Fibroblast of skin of back (primary cell): ENCODE measurements around the gene CCNK.

Experiments
- DNase-seq: peaks from one replicate; pipeline ENCODE4 v3.0.0-alpha.2; 2013

Gene CCNK

DNA sequence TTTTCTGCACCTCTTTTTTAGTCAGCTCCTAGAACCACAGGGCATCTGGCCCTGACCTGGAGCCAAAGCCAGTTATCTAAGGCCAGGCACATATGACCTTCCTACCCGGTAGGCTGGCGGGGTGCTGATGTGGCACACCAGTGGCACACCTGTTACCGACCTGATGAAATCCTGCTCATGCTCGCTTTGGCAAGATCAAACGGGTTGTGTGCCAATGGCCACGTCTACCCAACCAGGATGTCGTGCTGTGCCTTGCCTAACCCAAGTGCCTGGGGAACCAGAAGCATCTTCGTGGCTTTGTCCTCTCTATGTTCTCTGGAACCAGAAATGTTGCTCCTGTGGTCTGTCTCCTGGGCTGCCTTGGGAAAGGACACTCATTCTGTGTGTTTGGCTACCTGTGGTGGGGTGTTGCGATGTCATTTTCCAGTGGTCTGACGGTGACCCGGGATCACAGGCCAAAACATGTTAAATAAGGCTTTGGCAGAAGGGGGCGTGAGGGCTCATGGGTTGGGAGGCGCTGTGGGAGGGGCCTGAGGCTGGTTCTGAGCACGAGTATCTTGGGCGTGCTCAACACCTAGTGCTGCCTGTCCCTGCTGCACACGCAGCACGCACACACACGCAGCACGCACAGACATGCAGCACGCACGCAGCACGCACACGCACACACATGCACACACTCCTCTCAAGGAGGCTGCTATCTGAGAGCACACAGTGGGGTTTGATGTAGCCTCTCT is 27.9 kb downstream of the CCNK start:
- DNase-seq, result no peak

DNA sequence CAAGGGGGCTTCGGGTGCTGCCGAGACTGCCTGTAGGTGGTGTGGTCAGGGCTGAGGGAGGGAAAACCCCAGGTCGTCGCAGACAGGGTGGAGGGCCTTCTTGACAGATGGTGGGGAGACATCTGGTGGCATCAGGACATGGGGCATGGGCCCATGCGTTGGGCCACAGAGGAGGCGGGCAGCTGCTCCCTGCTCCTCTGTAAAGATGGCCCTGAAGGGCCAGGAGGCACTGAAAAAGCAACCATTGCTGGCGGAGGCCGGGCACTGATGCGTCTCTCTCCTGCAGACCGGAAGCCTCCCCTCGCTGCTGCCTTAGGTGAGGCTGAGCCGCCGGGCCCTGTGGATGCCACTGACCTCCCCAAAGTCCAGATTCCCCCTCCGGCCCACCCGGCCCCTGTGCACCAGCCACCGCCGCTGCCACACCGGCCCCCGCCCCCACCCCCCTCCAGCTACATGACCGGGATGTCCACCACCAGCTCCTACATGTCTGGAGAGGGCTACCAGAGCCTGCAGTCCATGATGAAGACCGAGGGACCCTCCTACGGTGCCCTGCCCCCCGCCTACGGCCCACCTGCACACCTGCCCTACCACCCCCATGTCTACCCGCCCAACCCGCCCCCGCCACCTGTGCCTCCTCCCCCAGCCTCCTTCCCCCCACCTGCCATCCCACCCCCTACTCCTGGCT is 28.8 kb downstream of the CCNK start:
- DNase-seq, result no peak

DNA sequence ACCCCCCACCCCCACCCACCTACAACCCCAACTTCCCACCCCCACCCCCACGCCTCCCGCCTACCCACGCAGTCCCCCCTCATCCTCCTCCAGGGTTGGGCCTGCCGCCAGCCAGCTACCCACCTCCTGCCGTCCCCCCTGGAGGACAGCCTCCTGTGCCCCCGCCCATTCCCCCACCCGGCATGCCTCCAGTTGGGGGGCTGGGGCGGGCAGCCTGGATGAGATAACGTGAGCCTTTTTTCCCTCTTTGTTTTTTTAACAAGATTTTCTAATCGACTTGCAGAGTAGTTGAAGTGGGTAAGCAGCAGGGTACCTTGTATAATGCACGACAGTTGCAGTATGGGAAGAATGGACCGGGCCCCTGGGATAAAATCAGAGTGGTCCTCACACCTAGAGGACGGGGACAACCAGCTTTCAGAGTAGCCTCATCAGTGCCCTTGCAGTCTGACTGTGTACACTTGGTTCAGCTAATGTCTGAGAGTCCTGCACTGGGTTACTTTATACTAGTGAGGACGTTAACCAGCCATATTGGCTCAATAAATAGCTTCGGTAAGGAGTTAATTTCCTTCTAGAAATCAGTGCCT is 29.4 kb downstream of the CCNK start:
- DNase-seq, result no peak

DNA sequence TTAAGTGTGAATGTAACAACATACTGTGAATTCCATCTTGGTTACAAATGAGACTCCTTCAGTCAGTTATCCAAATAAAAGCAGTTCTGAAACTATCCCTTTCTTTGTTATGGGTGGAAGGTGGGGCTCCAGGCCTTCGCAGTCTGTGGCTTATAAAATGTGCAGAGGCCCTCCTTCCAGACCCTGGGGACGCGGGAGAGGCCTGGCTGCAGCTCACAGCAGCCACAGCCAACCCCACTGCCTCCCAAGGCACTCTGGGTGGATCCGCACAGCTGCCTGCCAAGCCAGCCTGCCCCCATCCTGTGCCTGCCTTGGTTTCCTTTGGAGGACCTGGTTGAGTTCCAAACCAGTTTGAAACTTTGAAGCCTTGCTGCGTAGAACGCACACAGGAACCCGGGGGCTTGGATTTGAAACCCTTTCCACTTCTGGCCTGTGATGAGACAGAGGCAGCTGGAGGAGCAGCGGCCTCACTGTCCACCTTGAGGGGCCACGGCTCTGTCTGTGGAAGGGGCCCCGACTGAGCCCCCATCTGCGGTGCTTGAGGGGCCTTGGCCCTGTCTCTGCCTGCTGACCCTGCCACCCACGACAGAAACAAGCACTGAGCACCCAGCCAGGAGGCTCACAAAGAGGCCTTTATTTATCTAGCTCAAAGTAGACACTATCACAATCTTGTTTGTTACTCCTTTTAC is 30.4 kb downstream of the CCNK start:
- DNase-seq, result peak; percentile 94

DNA sequence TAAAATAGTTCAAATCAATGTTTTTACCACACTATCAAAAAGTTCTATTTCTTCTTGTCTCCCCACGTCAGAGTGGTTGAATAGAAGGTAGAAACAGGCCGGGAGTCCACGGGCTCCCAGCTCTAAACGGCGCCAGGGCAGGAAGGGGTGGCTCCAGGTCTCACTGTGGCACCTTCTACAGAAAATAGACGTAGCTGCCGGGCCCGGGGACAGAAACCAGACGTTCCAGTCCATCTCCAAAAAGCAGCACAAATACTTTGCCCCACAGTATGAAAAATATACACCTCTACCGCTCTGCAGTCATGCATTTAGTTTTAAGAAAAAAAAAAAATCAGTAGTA is 30.9 kb downstream of the CCNK start:
- no peak for DNase-seq

DNA sequence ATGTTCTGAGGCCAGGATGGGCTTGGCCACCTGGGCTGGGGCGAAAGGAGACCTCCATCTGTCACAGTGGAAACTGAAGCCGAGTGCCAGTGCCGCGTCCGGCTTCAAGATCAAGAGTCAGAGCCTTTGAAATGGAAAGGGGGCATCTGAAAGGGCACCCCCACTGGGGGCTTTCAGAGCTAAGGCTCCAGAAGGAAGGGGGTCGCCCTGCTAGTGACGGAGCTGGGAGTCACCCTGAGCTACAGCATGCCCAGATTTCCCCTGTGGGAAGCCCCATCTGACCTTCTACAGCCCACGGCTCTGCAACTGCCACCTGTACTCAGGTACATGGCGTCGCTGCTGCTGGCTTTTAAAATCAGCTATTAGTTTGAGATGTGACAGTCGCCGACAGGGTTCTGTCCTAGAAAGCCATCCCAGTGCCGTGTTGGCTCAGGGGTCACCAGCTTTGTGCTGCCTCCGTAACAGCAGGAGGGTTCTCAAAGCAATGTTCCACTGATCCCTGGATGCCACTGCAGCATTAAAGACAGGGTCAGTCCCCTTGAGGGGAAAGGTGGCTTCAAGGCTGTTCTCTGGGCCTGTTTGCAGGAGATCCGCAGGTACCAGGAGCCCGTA is 31.5 kb downstream of the CCNK start:
- no peak for DNase-seq

DNA sequence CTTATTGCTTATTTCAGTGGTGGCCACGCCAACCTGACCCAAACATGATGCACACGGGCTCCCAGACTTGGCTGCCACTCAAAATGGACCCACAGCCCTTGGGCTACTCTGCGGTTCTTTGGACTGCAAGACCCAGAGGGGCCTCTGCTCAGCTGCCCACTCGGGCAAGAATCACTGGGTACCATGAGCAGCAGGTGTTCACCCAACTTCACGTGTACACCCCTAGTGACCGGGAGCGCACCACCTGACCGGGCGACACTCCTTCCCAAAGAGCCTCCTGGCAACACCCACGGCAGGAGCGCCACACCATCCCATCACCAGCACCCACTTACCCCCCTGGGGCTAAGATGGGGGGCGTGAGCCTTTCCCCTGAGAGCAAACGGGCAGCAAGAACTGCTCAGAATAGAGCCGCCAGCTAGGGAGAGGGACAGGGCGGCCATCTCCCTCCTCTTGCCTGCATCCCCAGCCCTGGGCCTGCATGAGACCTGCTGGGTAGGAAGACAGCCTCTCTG is 32.0 kb downstream of the CCNK start:
- no peak for DNase-seq

DNA sequence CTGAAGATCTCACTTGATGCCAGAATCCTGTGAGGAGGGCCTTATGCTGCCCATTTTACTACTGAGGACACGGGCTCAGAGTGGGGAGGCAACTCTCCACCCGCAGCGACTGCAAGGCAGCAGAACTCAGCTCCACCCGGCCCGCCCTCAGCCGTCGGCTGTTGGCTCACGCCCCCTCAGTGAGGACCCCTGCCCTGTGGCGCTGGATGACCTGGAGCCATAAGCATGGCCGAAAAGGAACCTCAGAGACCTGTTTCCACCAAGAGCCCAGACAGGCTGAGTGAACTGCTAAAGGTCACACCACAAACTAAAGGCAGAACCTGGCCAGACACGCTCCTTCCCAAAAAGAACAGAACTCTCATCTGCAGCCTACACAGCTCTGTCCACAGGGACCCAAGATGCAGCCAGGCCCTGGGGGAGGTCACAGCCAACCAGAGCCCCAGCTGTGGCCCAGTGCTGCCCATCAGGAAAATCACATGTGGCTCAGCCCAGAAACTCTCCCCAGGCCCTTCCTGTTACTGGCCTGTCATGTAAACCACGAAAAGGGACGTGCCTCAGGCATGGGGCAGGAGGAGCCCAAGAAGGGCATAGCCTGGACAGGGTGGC is 32.8 kb downstream of the CCNK start:
- DNase-seq, result no peak

DNA sequence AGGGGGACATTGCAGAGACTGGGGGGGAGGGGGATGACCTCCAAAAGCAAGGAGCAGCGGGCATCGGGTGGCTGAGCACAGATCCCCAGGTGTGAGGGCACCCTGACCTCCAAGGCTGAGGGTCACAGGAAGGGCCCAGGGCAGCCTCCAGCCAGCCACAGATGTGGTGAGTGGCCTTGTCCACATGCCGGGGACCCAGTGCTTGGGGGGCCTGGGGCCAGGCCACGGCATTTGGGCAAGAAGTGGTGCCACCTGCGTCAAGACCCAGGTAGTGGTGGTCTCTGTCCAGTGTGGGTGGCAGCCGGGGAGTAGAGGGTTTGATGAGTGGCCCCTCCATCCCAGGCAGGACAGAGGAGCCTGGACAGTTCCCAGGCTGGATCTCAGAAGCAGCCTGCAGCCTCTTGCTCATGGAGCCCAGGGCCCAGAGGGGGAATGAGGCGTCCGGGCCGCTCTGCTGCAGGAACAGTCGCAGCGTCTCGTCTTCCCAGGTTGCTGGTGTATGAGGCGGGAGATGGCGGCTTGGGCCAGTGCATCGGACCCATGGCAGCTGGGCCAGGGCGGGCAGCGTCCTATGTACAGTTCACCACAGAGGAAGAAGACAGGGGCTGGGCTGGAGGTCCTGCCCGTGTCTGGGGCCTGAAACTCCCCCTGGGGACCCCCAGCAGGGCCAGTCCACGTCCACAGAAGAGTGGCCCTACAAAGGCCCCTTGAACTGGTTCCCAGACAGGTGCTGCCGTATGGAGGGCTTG is 33.5 kb downstream of the CCNK start:
- DNase-seq, result no peak

DNA sequence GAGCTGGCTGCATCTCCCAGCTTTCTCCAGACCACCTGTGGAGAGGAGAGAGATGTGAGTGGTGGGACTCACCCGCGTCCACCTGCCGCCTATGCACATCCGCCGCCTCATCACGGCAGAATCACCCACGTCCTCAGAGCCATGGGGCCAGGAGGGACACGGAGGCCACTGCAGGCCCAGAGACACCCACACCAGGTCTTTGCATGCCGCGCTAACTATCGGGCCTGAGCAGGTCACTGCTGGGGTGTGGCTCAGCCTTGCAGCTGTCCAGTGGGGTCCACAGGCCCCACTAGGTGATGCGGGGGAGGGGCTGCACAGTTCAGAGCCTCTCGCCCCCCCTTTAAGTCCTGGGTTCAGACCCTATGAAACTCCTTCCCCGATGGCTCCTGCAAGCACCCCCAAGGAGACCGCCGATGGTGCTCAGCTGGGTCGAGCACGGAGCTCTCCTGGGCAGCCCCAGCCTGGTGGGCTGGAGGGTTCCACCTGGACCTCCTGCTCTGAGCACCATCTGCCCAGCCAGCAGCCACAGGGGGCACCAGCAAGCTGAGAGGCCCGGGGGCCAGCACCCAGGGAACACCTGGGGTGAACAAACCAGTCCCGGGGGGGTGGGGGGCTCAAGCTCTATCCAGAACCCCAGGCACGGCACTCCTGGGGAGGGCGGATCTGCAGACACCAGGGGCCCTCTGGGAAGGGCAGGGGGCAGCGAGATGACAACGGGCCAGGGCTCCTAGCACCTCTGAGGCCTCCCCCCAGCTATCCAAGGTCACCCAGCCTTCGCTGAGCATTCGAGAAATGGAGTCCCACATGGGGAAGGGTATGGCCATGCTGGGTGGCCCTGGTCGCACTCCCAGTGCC is 34.3 kb downstream of the CCNK start:
- DNase-seq, result no peak

DNA sequence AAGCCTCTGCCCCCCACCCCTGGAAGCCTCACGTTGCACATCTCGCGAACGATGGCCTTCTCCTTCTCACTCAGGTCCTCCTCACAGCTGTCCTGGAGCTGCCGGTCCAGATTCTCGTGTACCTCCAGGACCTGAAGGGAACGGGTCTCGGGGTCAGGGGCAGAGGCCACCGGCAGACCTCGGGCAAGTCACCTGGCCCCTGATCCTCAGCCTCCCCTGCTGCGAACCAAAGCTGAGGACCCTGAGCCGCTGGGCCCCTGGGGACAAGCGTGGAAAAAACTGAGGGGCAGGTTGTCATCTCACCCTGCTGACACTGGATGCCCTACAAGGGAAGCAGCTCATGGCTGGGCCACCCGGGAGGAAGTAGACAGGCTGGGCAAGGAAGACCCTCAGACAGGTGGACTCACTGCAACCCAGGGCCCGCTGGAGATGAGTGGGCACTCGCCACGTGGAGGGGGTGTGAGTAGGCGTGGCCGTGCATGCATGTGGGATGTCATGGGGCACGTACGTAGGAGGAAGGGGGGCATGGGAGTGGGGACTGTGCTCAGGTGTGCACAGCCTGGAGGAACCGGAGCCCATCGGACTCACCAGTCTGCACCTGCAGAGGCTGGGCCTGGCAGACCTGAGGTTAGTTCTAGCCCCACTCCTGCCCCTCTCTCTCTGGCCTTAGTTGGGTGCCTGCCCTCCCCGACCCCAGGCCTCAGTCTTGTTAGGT is 35.1 kb downstream of the CCNK start:
- DNase-seq, result no peak

DNA sequence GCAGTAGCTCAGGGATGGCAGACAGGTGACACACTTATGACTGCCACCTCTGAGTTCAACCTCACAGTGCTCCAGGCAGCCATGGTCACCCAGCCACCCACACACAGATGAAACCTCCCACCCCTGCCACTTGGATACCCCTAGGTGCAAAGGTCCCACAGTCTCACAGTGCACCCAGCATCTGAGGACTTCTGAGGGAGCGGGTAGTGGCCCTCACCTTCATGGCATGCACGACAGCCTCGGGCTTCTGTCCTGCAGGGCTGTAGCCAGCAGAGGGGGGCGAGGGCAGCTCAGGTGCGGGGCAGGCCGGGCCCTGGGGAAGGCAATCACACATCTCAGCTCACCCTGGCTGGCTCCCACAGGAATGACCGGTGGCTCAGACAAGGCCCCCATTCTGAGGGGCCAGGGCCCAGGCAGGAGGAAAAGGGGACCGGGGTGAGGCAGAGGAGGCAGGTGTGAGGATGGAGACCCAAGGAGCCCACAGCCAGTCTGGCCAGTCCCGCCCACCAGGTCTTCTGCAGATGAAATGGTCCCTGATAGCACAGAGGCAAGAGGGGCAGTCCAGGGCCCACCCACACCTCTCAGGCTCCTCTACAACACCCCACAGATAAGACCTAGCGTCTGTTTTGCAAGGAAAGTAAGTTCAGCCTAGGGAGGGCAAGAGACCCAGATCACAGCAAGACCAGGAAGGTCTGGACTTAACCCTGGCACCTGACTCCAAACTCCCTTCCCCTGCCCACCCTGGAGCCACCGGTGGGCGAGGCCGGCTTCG is 35.8 kb downstream of the CCNK start:
- DNase-seq, result no peak

DNA sequence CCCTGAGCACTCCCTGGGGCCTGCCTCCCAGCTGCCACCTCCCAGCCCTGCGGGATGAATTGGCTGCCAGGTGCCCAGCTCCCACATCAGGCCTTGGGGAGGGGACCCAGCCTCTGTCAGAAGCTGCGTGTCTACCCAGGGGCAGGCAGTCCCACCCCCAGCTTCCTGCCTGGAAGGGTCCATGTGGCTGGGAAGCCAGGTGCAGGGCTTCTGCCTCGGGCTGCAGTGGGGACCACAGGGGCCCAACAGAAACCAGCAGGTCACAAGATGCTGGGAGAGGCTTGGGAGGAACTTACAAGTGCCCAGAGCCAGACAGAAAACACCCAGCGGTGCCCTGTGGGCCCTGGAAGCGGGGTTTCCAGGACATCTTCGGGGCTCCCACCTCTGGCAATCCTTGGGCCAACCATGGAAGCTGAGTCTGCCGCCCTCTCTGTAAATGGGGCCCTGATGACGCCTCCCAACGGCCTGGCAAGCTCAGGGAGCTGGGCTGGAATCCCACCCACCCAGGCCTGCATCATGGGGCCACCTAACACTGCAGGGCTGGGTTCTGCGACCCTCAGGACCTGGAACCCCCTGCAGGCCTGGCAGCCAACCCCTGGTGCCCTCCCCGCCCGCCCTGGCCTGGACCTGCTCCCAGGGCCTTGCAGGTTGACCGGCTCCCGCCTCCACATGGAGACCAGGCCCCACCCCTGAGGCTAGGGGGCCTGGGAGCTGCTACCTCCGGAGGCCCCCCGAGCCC is 36.6 kb downstream of the CCNK start:
- no peak for DNase-seq

DNA sequence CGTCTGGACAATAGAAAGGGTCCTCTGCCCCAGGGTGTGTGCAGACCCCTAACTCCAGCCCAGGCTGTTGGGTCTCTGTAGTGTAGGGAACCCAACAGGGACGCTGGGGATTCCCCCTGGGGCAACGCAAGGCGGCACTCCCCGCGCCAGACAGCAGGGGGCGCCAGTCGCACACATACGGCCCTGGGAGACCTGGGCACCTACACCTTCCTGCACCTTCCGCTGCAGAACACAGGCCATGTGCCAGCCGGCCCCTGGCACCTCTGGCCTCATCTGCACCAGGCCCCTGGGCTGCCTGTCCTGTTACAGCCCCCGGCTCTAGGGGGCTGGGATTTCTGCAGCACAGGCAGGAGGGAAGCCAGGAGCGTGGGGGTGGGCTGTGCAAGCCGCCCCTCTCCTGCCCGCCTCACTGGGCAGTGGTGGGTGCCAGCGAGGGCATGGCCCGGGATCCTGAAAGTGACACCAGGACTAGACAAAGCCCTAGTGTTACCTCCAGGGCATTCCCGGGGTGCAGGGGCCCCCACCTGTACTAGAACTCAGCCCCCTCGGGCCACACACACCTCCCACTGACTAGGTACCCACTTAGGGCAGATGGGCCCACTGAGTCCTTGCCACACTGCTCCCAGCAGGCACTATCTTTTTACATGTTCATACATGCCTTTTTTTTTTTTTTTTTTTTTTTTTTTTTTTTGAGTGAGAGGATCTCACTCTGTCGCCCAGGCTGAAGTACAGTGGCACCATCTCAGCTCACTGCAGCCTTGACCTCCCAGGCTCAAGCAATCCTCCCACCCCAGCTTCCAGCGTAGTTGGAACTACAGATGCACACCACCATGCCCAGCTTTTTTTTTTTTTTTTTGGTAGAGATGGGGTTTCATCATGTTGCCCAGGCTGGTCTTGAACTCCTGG is 37.5 kb downstream of the CCNK start:
- peak; percentile 44 for DNase-seq

DNA sequence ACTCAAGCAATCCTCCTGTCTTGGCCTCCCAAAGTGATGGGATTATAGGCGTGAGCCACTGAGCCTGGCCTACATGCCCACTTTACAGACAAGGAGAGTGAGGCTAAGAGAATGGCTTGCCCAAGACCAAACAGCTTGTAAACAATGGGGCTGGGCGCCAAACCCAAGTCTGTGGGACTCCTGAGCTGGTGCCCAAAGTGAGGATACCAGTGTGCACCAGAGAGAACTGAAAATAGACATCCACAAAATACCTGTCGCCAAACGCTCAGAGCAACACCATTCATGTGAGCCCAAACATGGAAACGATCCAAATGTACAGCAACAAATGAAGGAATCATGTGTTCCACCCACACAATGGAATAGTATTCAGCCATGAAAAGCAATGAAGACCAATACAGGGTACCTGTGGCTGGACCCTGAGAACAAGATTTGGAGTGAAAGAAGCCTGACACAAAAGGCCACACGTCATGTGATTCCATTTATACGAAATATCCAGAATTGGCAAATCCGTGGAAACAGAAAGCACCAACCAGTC is 38.2 kb downstream of the CCNK start:
- DNase-seq, result no peak

DNA sequence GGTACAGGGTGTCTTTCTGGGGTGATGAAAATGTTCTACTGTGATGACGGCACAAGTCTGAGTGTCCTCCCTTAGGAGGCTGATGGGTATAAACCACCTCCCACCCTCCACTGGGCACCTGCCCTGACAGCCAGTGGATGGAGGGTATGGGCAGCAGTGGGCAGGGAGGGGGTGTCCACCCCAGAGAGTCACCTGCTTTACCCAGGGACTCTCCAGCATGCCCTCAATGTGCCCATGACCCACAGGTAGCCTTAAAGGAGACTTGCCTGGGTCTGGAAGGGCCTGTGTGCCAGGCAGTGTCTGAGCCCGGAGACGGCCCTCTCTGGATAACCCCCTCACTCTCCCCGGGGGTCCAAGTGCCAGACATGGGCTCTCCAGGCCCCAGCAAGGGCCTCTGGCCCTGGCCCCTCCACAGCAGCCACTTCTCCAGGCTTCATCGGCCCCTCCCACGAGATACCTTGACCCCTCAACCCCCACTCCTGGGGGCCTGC is 38.8 kb downstream of the CCNK start:
- no peak for DNase-seq

DNA sequence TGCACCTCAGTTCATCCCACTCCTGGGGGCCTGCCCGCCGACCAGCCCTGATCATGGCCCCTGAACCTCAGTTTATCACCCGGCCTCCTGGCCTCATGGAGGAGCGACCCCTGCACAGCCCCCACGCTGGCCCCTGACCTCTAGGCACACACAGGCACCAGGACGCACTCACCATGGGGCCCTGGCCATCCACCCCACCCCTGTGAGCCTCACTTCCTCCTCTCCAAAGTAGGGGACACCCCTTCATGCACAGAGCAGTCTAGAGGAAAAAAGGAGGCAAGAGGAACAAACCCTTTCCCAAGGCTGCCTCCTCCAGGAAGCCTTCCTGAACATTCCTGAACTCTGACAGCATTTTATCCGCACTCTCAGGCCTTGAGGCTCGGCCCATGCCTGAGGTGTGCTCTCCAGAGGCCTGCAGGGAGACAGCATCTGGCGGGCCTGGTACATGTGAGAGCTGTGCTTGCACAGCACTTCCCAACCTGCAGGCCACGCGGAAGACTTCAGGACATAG is 39.4 kb downstream of the CCNK start:
- DNase-seq, result no peak
